DND-41 (cell line): ENCODE data around the gene NEK2.

ENCODE experiments used
- ATAC-seq: fragments of 200-7000 bp; cut with Tn5 transposase; 3 replicates; pipeline ENCODE4 v1.9.1; 2021; ENCODE audit warnings: low read depth; ENCODE audit not compliant: insufficient read depth
- DNase-seq: peaks from one replicate; pipeline ENCODE4 v3.0.0-alpha.2; 2020
- H2AFZ ChIP-seq: 2 replicates; pipeline ENCODE4 v1.6.0; 2012; ENCODE audit warnings: low read depth, low read length
- H3K27ac ChIP-seq: 2 replicates; pipeline ENCODE4 v1.5.1; 2012; ENCODE audit warnings: low read length, inconsistent platforms
- H3K27me3 ChIP-seq: fragments of 200-600 bp; sonication (generic); 2 replicates; pipeline ENCODE4 v1.6.0; 2012; ENCODE audit warnings: low read length, mild to moderate bottlenecking, inconsistent platforms; ENCODE audit not compliant: insufficient read depth, poor library complexity
- H3K36me3 ChIP-seq: 2 replicates; pipeline ENCODE4 v1.5.1; 2012; ENCODE audit warnings: low read length, inconsistent platforms; ENCODE audit not compliant: insufficient read depth
- H3K4me1 ChIP-seq: 2 replicates; pipeline ENCODE4 v1.5.1; 2012; ENCODE audit warnings: mild to moderate bottlenecking, low read length; ENCODE audit not compliant: insufficient read depth
- H3K4me2 ChIP-seq: 2 replicates; pipeline ENCODE4 v1.6.0; 2012; ENCODE audit warnings: mild to moderate bottlenecking, moderate library complexity, low read length, inconsistent platforms; ENCODE audit not compliant: insufficient read depth
- H3K4me3 ChIP-seq, 2 experiments: fragments of 200-600 bp in 1 of 2; shearing (Covaris generic) in 1 of 2; 2 replicates each; pipeline ENCODE4 v1.5.1; 2012 to 2016; ENCODE audit warnings: inconsistent platforms in 2 of 2, low read length in 2 of 2, mild to moderate bottlenecking in 2 of 2, low read depth in 1 of 2, moderate library complexity in 1 of 2
- H3K79me2 ChIP-seq: 2 replicates; pipeline ENCODE4 v1.6.0; 2012; ENCODE audit warnings: low read length, inconsistent platforms; ENCODE audit not compliant: insufficient read depth
- H3K9ac ChIP-seq: 2 replicates; pipeline ENCODE4 v1.6.0; 2012; ENCODE audit warnings: low read depth, mild to moderate bottlenecking, inconsistent platforms, low read length, moderate library complexity
- H3K9me3 ChIP-seq: 2 replicates; pipeline ENCODE4 v1.5.1; 2012; ENCODE audit warnings: low read length, moderate library complexity, mild to moderate bottlenecking, inconsistent platforms; ENCODE audit not compliant: insufficient read depth, severe bottlenecking
- H4K20me1 ChIP-seq: 2 replicates; pipeline ENCODE4 v1.6.0; 2012; ENCODE audit warnings: low read length; ENCODE audit not compliant: insufficient read depth
- CTCF ChIP-seq: IDR thresholded peaks from 2 replicates; pipeline ENCODE4 v1.5.1; 2012; ENCODE audit warnings: borderline replicate concordance, low read length, moderate library complexity, mild to moderate bottlenecking; ENCODE audit not compliant: poor library complexity, severe bottlenecking; ENCODE audit errors: extremely low read depth
- EZH2 ChIP-seq: IDR thresholded peaks from 3 replicates; pipeline ENCODE4 v1.6.1; 2012; ENCODE audit warnings: borderline replicate concordance, low read depth, mild to moderate bottlenecking, moderate library complexity, low read length, inconsistent platforms; ENCODE audit not compliant: severe bottlenecking

The NEK2 gene

GRCh38 chr1:211667065-211667617 lies 8.3 kb downstream of the NEK2 start:
- no peak overlapping the region for H3K9ac ChIP-seq
- H3K4me3 ChIP-seq, result no peak overlapping the region
- no peaks in the 10 kb centered on the region for H3K9me3 ChIP-seq
- no peak overlapping the region for H3K4me2 ChIP-seq
- H3K27me3 ChIP-seq, result no peaks in the 10 kb centered on the region
- no peaks in the 10 kb centered on the region for H3K79me2 ChIP-seq
- no peak for ATAC-seq
- H3K27ac ChIP-seq, result no peak overlapping the region
- H2AFZ ChIP-seq, result no peak overlapping the region
- DNase-seq, result no peak
- H4K20me1 ChIP-seq, result no peaks in the 10 kb centered on the region
- peaks cover 2% of the 10 kb centered on the region for H3K4me1 ChIP-seq
- peaks cover 89% of the 10 kb centered on the region for H3K36me3 ChIP-seq
- no peak for TF ChIP-seq EZH2

- no peak for ATAC-seq
- no peak for DNase-seq
Measured at GRCh38 chr1:211660718-211661222, 14.7 kb downstream of the NEK2 start.

GRCh38 chr1:211656728-211657127 lies 18.7 kb downstream of the NEK2 start:
- H3K27ac ChIP-seq, result no peak overlapping the region
- DNase-seq (no peak), ATAC-seq (no peak)
- H3K79me2 ChIP-seq, result no peaks in the 10 kb centered on the region
- no peak overlapping the region for H3K4me3 ChIP-seq
- H3K9me3 ChIP-seq, result no peaks in the 10 kb centered on the region
- no peaks in the 10 kb centered on the region for H3K36me3 ChIP-seq
- H3K4me1 ChIP-seq, result no peaks in the 10 kb centered on the region
- no peak overlapping the region for H2AFZ ChIP-seq
- H3K27me3 ChIP-seq, result peaks cover 5% of the 10 kb centered on the region
- TF ChIP-seq EZH2 (no peak), CTCF (no peak)
- no peak overlapping the region for H3K9ac ChIP-seq
- no peaks in the 10 kb centered on the region for H4K20me1 ChIP-seq
- no peak overlapping the region for H3K4me2 ChIP-seq

More at GRCh38 chr1:211660718-211661222, 14.7 kb downstream of the NEK2 start:
- H4K20me1 ChIP-seq, result no peaks in the 10 kb centered on the region
- no peak overlapping the region for H3K4me2 ChIP-seq
- no peak overlapping the region for H2AFZ ChIP-seq
- no peak overlapping the region for H3K9ac ChIP-seq
- no peak for TF ChIP-seq CTCF
- no peak for TF ChIP-seq EZH2
- no peaks in the 10 kb centered on the region for H3K4me1 ChIP-seq
- no peak overlapping the region for H3K4me3 ChIP-seq
- no peaks in the 10 kb centered on the region for H3K79me2 ChIP-seq
- H3K27ac ChIP-seq, result no peak overlapping the region
- H3K9me3 ChIP-seq, result no peaks in the 10 kb centered on the region
- H3K36me3 ChIP-seq, result peaks cover 35% of the 10 kb centered on the region; the same call in 1 of the 2 replicates
- no peaks in the 10 kb centered on the region for H3K27me3 ChIP-seq

GRCh38 chr1:211654838-211655787 lies 20.3 kb downstream of the NEK2 start:
- peak; percentile 91 for TF ChIP-seq CTCF
- no peak for TF ChIP-seq EZH2
- no peak overlapping the region for H3K9ac ChIP-seq
- peaks cover 7% of the 10 kb centered on the region for H3K27me3 ChIP-seq
- peak; percentile 99 for ATAC-seq
- no peak overlapping the region for H3K27ac ChIP-seq
- H2AFZ ChIP-seq, result no peak overlapping the region
- H4K20me1 ChIP-seq, result no peaks in the 10 kb centered on the region
- H3K4me2 ChIP-seq, result no peak overlapping the region
- H3K79me2 ChIP-seq, result no peaks in the 10 kb centered on the region
- DNase-seq, result peak; percentile 81
- no peaks in the 10 kb centered on the region for H3K4me1 ChIP-seq
- H3K4me3 ChIP-seq, result no peak overlapping the region
- H3K36me3 ChIP-seq, result no peaks in the 10 kb centered on the region
- H3K9me3 ChIP-seq, result no peaks in the 10 kb centered on the region
